ENCODE data around the gene RIC1. TPM values are rescaled to one million over a fixed set of nuclear protein-coding genes. Genes with fewer than 3 reads are reported as not detected.

The RIC1 gene
- polyA plus RNA-seq, 1 of the 3 experiments (the other 2 are of a cell fraction), result 21.9 TPM

DNA sequence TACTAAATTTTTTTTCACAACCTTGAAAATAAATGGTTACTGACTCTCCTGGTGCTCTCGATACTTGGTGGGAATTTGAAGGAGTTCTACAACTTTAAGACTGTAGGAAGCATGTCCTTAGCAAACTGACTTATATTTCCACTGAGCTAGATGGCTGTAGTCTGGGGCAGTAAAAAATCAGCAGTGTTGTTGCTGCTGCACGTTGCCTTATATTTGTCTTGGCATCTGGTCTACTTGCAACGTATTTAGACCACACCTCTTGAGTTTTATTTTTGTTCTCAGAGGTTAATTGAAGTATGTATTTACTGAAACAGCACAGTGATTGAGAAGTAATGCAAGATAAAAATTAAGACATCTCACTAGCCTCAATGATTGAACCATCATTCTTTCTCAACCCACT lies 127.7 kb downstream of the RIC1 start:
- no peaks in the 10 kb centered on the region for H3K27me3 ChIP-seq (ENCODE audit: insufficient read depth)
- no peaks in the 10 kb centered on the region; the same call in 1 of the 2 replicates for H3K79me2 ChIP-seq (ENCODE audit: insufficient read depth)
- CTCF ChIA-PET, result interaction anchor here (1.0 to 1.1 kb wide), 2 partner anchors 9 to 26 kb away, joined by 3 to 5 read pairs; no protein-coding TSS in a partner anchor
- H3K4me2 ChIP-seq, result no peak overlapping the region
- H3K4me3 ChIP-seq (ENCODE audit: low read depth in 2 of 2, low read length in 1 of 2), result no peak overlapping the region
- no peak overlapping the region for H3K9ac ChIP-seq
- no peaks in the 10 kb centered on the region for H3K9me2 ChIP-seq
- 91% methylated on average over 3 of the region's 3 CpGs for whole genome bisulfite sequencing (ENCODE audit: low lambda C conversion rate)
- H2AFZ ChIP-seq (ENCODE audit: low read depth), result no peak overlapping the region
- H4K20me1 ChIP-seq (ENCODE audit: insufficient read depth), result no peaks in the 10 kb centered on the region
- peaks cover 57 to 81% of the 10 kb centered on the region in 2 experiments for H3K36me3 ChIP-seq (replicated peaks in 1 of 2; ENCODE audit: control insufficient read depth in 1 of 2, insufficient read depth in 2 of 2, low read length in 1 of 2)
- POLR2A ChIA-PET, result no interaction called here
- H3K9me3 ChIP-seq, result no peaks in the 10 kb centered on the region
- H3K27ac ChIP-seq (ENCODE audit: low read depth in 2 of 2, low read length in 1 of 2), result no peak overlapping the region
- no peaks in the 10 kb centered on the region for H3K4me1 ChIP-seq (ENCODE audit: control insufficient read depth in 1 of 2, insufficient read depth in 2 of 2, low read depth in 1 of 2, low read length in 1 of 2)
- DNase-seq, result no peak
- peaks cover 24% of the 10 kb centered on the region for H3F3A ChIP-seq (replicated peaks; ENCODE audit: insufficient read depth)
- TF ChIP-seq CHD2 (IDR thresholded peaks at IDR 0.05; ENCODE audit: low read length, partially characterized antibody), result no peak
- TF ChIP-seq FOXM1 (IDR thresholded peaks at IDR 0.05; ENCODE audit: low read depth), result no peak
- TF ChIP-seq FOXJ3 (CRISPR knock-in tag; IDR thresholded peaks at IDR 0.05), result no peak
- TF ChIP-seq GABPA (IDR thresholded peaks at IDR 0.05; ENCODE audit: low read depth), result no peak
- no peak for TF ChIP-seq MEF2A (IDR thresholded peaks at IDR 0.05; ENCODE audit: borderline replicate concordance, low read depth)
- TF ChIP-seq, protein P1, sequence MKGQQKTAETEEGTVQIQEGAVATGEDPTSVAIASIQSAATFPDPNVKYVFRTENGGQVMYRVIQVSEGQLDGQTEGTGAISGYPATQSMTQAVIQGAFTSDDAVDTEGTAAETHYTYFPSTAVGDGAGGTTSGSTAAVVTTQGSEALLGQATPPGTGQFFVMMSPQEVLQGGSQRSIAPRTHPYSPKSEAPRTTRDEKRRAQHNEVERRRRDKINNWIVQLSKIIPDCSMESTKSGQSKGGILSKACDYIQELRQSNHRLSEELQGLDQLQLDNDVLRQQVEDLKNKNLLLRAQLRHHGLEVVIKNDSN (IDR thresholded peaks at IDR 0.05; ENCODE audit: borderline replicate concordance, low read depth), result no peak
- TF ChIP-seq RFX5 (IDR thresholded peaks at IDR 0.05; ENCODE audit: low read length), result no peak
- no peak for TF ChIP-seq FOSL2 (IDR thresholded peaks at IDR 0.05; ENCODE audit: borderline replicate concordance, low read depth)
- no peak for TF ChIP-seq YY1 (IDR thresholded peaks at IDR 0.05; ENCODE audit: low read depth)
- TF ChIP-seq, protein P2, sequence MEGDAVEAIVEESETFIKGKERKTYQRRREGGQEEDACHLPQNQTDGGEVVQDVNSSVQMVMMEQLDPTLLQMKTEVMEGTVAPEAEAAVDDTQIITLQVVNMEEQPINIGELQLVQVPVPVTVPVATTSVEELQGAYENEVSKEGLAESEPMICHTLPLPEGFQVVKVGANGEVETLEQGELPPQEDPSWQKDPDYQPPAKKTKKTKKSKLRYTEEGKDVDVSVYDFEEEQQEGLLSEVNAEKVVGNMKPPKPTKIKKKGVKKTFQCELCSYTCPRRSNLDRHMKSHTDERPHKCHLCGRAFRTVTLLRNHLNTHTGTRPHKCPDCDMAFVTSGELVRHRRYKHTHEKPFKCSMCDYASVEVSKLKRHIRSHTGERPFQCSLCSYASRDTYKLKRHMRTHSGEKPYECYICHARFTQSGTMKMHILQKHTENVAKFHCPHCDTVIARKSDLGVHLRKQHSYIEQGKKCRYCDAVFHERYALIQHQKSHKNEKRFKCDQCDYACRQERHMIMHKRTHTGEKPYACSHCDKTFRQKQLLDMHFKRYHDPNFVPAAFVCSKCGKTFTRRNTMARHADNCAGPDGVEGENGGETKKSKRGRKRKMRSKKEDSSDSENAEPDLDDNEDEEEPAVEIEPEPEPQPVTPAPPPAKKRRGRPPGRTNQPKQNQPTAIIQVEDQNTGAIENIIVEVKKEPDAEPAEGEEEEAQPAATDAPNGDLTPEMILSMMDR (IDR thresholded peaks at IDR 0.05), result no peak
- no peak for TF ChIP-seq NRF1 (IDR thresholded peaks at IDR 0.05; ENCODE audit: low read depth, low read length)
- TF ChIP-seq, protein P3, sequence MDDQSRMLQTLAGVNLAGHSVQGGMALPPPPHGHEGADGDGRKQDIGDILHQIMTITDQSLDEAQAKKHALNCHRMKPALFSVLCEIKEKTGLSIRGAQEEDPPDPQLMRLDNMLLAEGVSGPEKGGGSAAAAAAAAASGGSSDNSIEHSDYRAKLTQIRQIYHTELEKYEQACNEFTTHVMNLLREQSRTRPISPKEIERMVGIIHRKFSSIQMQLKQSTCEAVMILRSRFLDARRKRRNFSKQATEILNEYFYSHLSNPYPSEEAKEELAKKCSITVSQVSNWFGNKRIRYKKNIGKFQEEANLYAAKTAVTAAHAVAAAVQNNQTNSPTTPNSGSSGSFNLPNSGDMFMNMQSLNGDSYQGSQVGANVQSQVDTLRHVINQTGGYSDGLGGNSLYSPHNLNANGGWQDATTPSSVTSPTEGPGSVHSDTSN (IDR thresholded peaks at IDR 0.05), result no peak
- TF ChIP-seq SIN3A (IDR thresholded peaks at IDR 0.05; ENCODE audit: borderline replicate concordance, low read depth, low read length), result no peak
- TF ChIP-seq SMC3 (IDR thresholded peaks at IDR 0.05; ENCODE audit: low read depth, low read length), result no peak
- TF ChIP-seq TAF1 (IDR thresholded peaks at IDR 0.05; ENCODE audit: borderline replicate concordance, low read depth, low read length), result no peak

DNA sequence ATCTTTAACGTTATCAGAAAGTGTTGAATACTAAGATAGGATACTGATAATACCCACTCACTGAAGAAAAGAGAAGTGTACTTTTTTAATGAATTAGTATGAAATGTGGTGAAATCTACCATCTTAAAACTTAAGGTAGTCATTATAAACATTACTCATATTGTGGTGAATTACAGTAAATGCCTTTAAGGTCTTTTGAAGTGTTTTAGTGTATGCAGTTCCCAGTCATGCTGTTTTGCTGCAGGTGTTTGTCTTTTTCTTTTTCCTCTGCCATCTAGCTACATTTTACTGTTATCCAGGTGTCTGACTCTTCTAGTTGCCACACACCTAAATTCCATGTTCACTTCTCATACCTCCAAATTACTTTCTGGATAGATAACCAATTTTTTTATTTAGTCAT lies 131.4 kb downstream of the RIC1 start:
- WGBS (ENCODE audit: low lambda C conversion rate), result 92% methylated on average over 1 of the region's 1 CpG
- CTCF ChIA-PET, result interaction anchor here (1.0 to 1.1 kb wide), 2 partner anchors 11 to 14 kb away, joined by 3 read pairs; no protein-coding TSS in a partner anchor
- TF ChIP-seq RFX5 (IDR thresholded peaks at IDR 0.05; ENCODE audit: low read length) (no peak), FOXM1 (IDR thresholded peaks at IDR 0.05; ENCODE audit: low read depth) (no peak), JUND (IDR thresholded peaks at IDR 0.05) (no peak), RAD21 (IDR thresholded peaks at IDR 0.05; ENCODE audit: low read length) (no peak), MEF2A (IDR thresholded peaks at IDR 0.05; ENCODE audit: borderline replicate concordance, low read depth) (no peak)
- TF ChIP-seq, protein P4, sequence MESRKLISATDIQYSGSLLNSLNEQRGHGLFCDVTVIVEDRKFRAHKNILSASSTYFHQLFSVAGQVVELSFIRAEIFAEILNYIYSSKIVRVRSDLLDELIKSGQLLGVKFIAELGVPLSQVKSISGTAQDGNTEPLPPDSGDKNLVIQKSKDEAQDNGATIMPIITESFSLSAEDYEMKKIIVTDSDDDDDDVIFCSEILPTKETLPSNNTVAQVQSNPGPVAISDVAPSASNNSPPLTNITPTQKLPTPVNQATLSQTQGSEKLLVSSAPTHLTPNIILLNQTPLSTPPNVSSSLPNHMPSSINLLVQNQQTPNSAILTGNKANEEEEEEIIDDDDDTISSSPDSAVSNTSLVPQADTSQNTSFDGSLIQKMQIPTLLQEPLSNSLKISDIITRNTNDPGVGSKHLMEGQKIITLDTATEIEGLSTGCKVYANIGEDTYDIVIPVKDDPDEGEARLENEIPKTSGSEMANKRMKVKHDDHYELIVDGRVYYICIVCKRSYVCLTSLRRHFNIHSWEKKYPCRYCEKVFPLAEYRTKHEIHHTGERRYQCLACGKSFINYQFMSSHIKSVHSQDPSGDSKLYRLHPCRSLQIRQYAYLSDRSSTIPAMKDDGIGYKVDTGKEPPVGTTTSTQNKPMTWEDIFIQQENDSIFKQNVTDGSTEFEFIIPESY (IDR thresholded peaks at IDR 0.05; ENCODE audit: borderline replicate concordance, low read depth), result no peak
- TF ChIP-seq, protein P5, sequence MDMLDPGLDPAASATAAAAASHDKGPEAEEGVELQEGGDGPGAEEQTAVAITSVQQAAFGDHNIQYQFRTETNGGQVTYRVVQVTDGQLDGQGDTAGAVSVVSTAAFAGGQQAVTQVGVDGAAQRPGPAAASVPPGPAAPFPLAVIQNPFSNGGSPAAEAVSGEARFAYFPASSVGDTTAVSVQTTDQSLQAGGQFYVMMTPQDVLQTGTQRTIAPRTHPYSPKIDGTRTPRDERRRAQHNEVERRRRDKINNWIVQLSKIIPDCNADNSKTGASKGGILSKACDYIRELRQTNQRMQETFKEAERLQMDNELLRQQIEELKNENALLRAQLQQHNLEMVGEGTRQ (IDR thresholded peaks at IDR 0.05; ENCODE audit: borderline replicate concordance, low read depth, low read length), result no peak
- TF ChIP-seq, protein P6, sequence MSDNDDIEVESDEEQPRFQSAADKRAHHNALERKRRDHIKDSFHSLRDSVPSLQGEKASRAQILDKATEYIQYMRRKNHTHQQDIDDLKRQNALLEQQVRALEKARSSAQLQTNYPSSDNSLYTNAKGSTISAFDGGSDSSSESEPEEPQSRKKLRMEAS (IDR thresholded peaks at IDR 0.05; ENCODE audit: low read depth), result no peak
- TF ChIP-seq, protein P3 (IDR thresholded peaks at IDR 0.05), result no peak

More for the DNA sequence above, 131.4 kb downstream of the RIC1 start:
- no peak for DNase-seq
- Histone ChIP-seq H3K4me1 (ENCODE audit: control insufficient read depth in 1 of 2, insufficient read depth in 2 of 2, low read depth in 1 of 2, low read length in 1 of 2) (no peaks in the 10 kb centered on the region), H3K4me3 (ENCODE audit: low read depth in 2 of 2, low read length in 1 of 2) (no peak overlapping the region), H4K20me1 (ENCODE audit: insufficient read depth) (no peaks in the 10 kb centered on the region), H3K9ac (no peak overlapping the region), H3K27me3 (ENCODE audit: insufficient read depth) (no peaks in the 10 kb centered on the region), H3K4me2 (no peak overlapping the region), H3K36me3 (replicated peaks in 1 of 2; ENCODE audit: control insufficient read depth in 1 of 2, insufficient read depth in 2 of 2, low read length in 1 of 2) (peaks cover 79 to 83% of the 10 kb centered on the region in 2 experiments), H3K27ac (ENCODE audit: low read depth in 2 of 2, low read length in 1 of 2) (no peak overlapping the region), H2AFZ (ENCODE audit: low read depth) (no peak overlapping the region), H3K79me2 (ENCODE audit: insufficient read depth) (no peaks in the 10 kb centered on the region), H3K9me3 (no peaks in the 10 kb centered on the region), H3F3A (replicated peaks; ENCODE audit: insufficient read depth) (peaks cover 22% of the 10 kb centered on the region), H3K9me2 (no peaks in the 10 kb centered on the region)
- POLR2A ChIA-PET, result no interaction called here

Measured in SK-N-SH (cell line).